Prostate gland (tissue), 2 donors: ENCODE measurements around the gene DDX50. TPM values are rescaled to one million over a fixed set of nuclear protein-coding genes. Genes with fewer than 3 reads are reported as not detected.
"Not testable (repeated sequence)": the region's sequence is repeated elsewhere in the genome, so short reads cannot be mapped to it uniquely, and the experiment has no call there.

ENCODE experiments used
- DNase-seq: peaks from one replicate; pipeline ENCODE4 v3.0.0-alpha.2; 2019; ENCODE audit warnings: low spot score
- H3K27ac ChIP-seq, 2 donors: fragments of 200-600 bp; sonication (generic); 2 replicates each; pipeline ENCODE4 v1.5.1; 2017 to 2019
- H3K27me3 ChIP-seq: fragments of 200-600 bp; sonication (generic); replicated peaks from 2 replicates; pipeline ENCODE4 v1.5.1; 2019; ENCODE audit not compliant: insufficient read depth
- H3K36me3 ChIP-seq, 2 donors: fragments of 200-600 bp; sonication (generic); 1 replicate in 1 of 2; 2 replicates in 1 of 2; pipeline versions ENCODE4 v1.5.1 to v1.8.1; 2017 to 2019
- H3K4me1 ChIP-seq: fragments of 200-600 bp; sonication (generic); replicated peaks from 2 replicates; pipeline ENCODE4 v1.5.1; 2019
- H3K4me3 ChIP-seq, 2 donors: fragments of 200-600 bp; sonication (generic); 2 replicates each; pipeline ENCODE4 v1.5.1; 2017 to 2019
- H3K9me3 ChIP-seq: fragments of 200-600 bp; sonication (generic); 2 replicates; pipeline ENCODE4 v1.5.1; 2017
- POLR2A ChIP-seq: fragments of 450-650 bp; IDR thresholded peaks from one replicate; pipeline ENCODE4 v1.6.1; 2016; ENCODE audit warnings: antibody characterized with exemption, mild to moderate bottlenecking
- POLR2AphosphoS5 ChIP-seq: sonication (generic); formaldehyde crosslinking; IDR thresholded peaks from one replicate; pipeline ENCODE4 v1.6.1; 2017; ENCODE audit warnings: antibody characterized with exemption
- WGBS: methylation state at CpG from one replicate; pipeline ENCODE4 v1.1.5; 2018; 5-methylcytosine and 5-hydroxymethylcytosine counted together
- intact Hi-C: fragments of 100-400 bp; cut with DNase I; formaldehyde crosslinking; loops from one replicate; pipeline ENCODE4 v1.14.2; 2022
- total RNA-seq, 2 donors: library from RNA; depleted of rRNA; stranded (reverse); fragments of >200 nt; gene quantifications; one replicate each; pipeline ENCODE4 v1.1.0, GENCODE V29; 2016
- TF ChIP-seq, protein P1 (sequence below), 4 experiments: fragments of 200-600 bp in 2 of 4; fragments of 450-650 bp in 2 of 4; sonication (generic) in 2 of 4; IDR thresholded peaks; 1 replicate in 3 of 4; 2 replicates in 1 of 4; pipeline ENCODE4 v1.5.1; 2016 to 2019; ENCODE audit warnings: antibody characterized with exemption in 4 of 4, mild to moderate bottlenecking in 2 of 4, moderate library complexity in 2 of 4

DDX50 gene
- total RNA-seq, 2 donors from 2014 or later, result 26.1 to 32.5 TPM

GRCh38 chr10:68902382-68902781 lies 1.3 kb downstream of the DDX50 start:
- DNase-seq, result no peak
- H3K4me1 ChIP-seq, result peaks cover 10% of the 10 kb centered on the region
- no peak overlapping the region for H3K4me3 ChIP-seq
- no peaks in the 10 kb centered on the region for H3K9me3 ChIP-seq
- H3K36me3 ChIP-seq, result no peaks in the 10 kb centered on the region
- 49% methylated on average over 5 of the region's 5 CpGs for WGBS
- H3K27me3 ChIP-seq, result no peaks in the 10 kb centered on the region
- no peak overlapping the region for H3K27ac ChIP-seq
- TF ChIP-seq POLR2AphosphoS5 (no peak), POLR2A (no peak)
- TF ChIP-seq, protein P1, sequence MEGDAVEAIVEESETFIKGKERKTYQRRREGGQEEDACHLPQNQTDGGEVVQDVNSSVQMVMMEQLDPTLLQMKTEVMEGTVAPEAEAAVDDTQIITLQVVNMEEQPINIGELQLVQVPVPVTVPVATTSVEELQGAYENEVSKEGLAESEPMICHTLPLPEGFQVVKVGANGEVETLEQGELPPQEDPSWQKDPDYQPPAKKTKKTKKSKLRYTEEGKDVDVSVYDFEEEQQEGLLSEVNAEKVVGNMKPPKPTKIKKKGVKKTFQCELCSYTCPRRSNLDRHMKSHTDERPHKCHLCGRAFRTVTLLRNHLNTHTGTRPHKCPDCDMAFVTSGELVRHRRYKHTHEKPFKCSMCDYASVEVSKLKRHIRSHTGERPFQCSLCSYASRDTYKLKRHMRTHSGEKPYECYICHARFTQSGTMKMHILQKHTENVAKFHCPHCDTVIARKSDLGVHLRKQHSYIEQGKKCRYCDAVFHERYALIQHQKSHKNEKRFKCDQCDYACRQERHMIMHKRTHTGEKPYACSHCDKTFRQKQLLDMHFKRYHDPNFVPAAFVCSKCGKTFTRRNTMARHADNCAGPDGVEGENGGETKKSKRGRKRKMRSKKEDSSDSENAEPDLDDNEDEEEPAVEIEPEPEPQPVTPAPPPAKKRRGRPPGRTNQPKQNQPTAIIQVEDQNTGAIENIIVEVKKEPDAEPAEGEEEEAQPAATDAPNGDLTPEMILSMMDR (IDR thresholded peaks at IDR 0.05), result no peak
- intact Hi-C loops, result no loop called here

GRCh38 chr10:68924593-68924992 lies 23.5 kb downstream of the DDX50 start:
- intact Hi-C loops, result no loop called here
- TF ChIP-seq, protein P1 (IDR thresholded peaks at IDR 0.05), result no peak
- no peak for TF ChIP-seq POLR2AphosphoS5

GRCh38 chr10:68925489-68925888 lies 24.4 kb downstream of the DDX50 start:
- no peaks in the 10 kb centered on the region for H3K27me3 ChIP-seq
- no peak for DNase-seq
- H3K36me3 ChIP-seq, result no peaks in the 10 kb centered on the region
- WGBS, result 96% methylated on average over 4 of the region's 4 CpGs
- no peaks in the 10 kb centered on the region for H3K4me1 ChIP-seq
- H3K27ac ChIP-seq, result no peak overlapping the region
- no peak for TF ChIP-seq POLR2AphosphoS5
- no peak for TF ChIP-seq POLR2A
- TF ChIP-seq, protein P1 (IDR thresholded peaks at IDR 0.05), result no peak
- H3K4me3 ChIP-seq, result no peak overlapping the region
- no peaks in the 10 kb centered on the region for H3K9me3 ChIP-seq
- intact Hi-C loops, result no loop called here

More at GRCh38 chr10:68924593-68924992, 23.5 kb downstream of the DDX50 start:
- no peak overlapping the region for H3K4me3 ChIP-seq
- H3K36me3 ChIP-seq, result no peaks in the 10 kb centered on the region
- H3K27ac ChIP-seq, result no peak overlapping the region
- H3K4me1 ChIP-seq, result no peaks in the 10 kb centered on the region
- DNase-seq, result no peak
- no peaks in the 10 kb centered on the region for H3K27me3 ChIP-seq
- H3K9me3 ChIP-seq, result no peaks in the 10 kb centered on the region

DNA sequence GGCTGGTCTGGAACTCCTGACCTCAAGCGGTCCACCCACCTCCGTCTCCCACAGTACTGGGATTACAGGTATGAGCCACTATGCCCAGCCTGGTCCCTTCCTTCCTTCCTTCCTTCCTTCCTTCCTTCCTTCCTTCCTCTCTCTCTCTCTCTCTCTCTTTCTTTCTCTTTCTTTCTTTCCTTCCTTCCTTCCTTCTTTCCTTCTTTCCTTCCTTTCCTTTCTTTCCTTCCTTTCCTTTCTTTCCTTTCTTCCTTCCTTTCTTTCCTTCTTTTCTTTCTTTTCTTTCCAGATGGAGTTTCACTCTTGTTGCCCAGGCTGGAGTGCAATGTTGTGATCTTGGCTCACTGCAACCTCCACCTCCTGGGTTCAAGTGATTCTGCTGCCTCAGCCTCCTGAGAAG lies 28.0 kb downstream of the DDX50 start:
- H3K36me3 ChIP-seq, H3K4me3 ChIP-seq, H3K4me1 ChIP-seq, H3K27me3 ChIP-seq, H3K9me3 ChIP-seq, intact Hi-C loops, DNase-seq, H3K27ac ChIP-seq: not testable (repeated sequence)
- WGBS, result 96% methylated on average over 2 of the region's 2 CpGs

- H3K36me3 ChIP-seq, H3K27me3 ChIP-seq, H3K4me3 ChIP-seq, intact Hi-C loops, H3K9me3 ChIP-seq, H3K4me1 ChIP-seq, DNase-seq, H3K27ac ChIP-seq: not testable (repeated sequence)
- 98% methylated on average over 8 of the region's 8 CpGs for WGBS
Measured at GRCh38 chr10:68929888-68930287, 28.8 kb downstream of the DDX50 start.

DNA sequence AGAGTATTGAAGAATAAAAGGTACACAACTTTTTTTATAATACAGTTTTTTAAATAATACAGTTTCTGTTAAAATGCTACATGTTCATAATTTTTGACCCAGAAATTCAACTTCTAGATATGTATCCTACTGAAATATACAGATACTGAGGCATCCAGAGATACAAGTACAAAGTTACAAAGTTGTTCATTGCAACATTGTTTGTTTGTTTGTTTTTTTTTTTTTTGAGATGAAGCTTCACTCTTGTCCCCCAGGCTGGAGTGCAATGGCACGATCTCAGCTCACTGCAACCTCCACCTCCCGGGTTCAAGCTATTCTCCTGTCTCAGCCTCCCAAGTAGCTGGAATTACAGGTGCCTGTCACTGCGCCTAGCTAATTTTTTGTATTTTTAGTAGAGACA lies 31.7 kb downstream of the DDX50 start:
- WGBS, result 98% methylated on average over 3 of the region's 3 CpGs
- H3K27me3 ChIP-seq, H3K4me1 ChIP-seq, H3K27ac ChIP-seq, intact Hi-C loops, H3K9me3 ChIP-seq, H3K36me3 ChIP-seq, DNase-seq, H3K4me3 ChIP-seq: not testable (repeated sequence)

- H3K9me3 ChIP-seq, result no peaks in the 10 kb centered on the region
- intact Hi-C loops, result no loop called here
- H3K27ac ChIP-seq, result no peak overlapping the region
- no peak for DNase-seq
- no peak overlapping the region for H3K4me3 ChIP-seq
- no peaks in the 10 kb centered on the region for H3K36me3 ChIP-seq
- H3K4me1 ChIP-seq, result no peaks in the 10 kb centered on the region
- H3K27me3 ChIP-seq, result no peaks in the 10 kb centered on the region
- TF ChIP-seq POLR2AphosphoS5 (no peak), POLR2A (no peak)
Measured at GRCh38 chr10:68934994-68935393, 33.9 kb downstream of the DDX50 start.
